Heart left ventricle (tissue), 16 donors: ENCODE measurements around the gene ISCU. TPM values are rescaled to one million over a fixed set of nuclear protein-coding genes. Genes with fewer than 3 reads are reported as not detected.

Experiments used
- ATAC-seq, 4 donors: fragments of 200-7000 bp; cut with Tn5 transposase; one replicate each; pipeline ENCODE4 v1.9.1; 2020 to 2022; ENCODE audit warnings: moderate library complexity in 4 of 4, mild to moderate bottlenecking in 3 of 4, moderate number of reproducible peaks in 1 of 4
- DNase-seq, 5 donors: peaks; one replicate each; pipeline ENCODE4 v3.0.0-alpha.2; 2020
- H3K27ac ChIP-seq, 12 donors: fragments of 200-600 bp; sonication (generic) in 4 of 12; one replicate each; pipeline versions ENCODE4 v1.5.0 to v1.8.0; 2016 to 2022; ENCODE audit warnings: mild to moderate bottlenecking in 2 of 12
- H3K27me3 ChIP-seq, 9 donors: fragments of 200-600 bp; sonication (generic) in 2 of 9; one replicate each; pipeline versions ENCODE4 v1.5.1 to v1.8.0; 2016 to 2022; ENCODE audit warnings: mild to moderate bottlenecking in 3 of 9
- H3K36me3 ChIP-seq, 9 donors: fragments of 200-600 bp; sonication (generic) in 2 of 9; one replicate each; pipeline versions ENCODE4 v1.5.0 to v1.8.0; 2018 to 2022; ENCODE audit warnings: mild to moderate bottlenecking in 2 of 9
- H3K4me1 ChIP-seq, 12 donors: fragments of 200-600 bp; sonication (generic) in 4 of 12; one replicate each; pipeline versions ENCODE4 v1.5.0 to v1.8.0; 2016 to 2022; ENCODE audit warnings: mild to moderate bottlenecking in 3 of 12
- H3K4me3 ChIP-seq, 12 donors: fragments of 200-600 bp; sonication (generic) in 4 of 12; one replicate each; pipeline versions ENCODE4 v1.5.0 to v1.8.0; 2017 to 2022; ENCODE audit warnings: mild to moderate bottlenecking in 9 of 12, moderate library complexity in 4 of 12
- H3K9me3 ChIP-seq, 12 donors: fragments of 200-600 bp; sonication (generic) in 4 of 12; one replicate each; pipeline versions ENCODE4 v1.5.0 to v1.8.0; 2016 to 2022; ENCODE audit warnings: mild to moderate bottlenecking in 1 of 12
- POLR2A ChIP-seq, 2 donors: fragments of 450-650 bp; IDR thresholded peaks; one replicate each; pipeline ENCODE4 v1.6.1; 2017; ENCODE audit warnings: antibody characterized with exemption in 2 of 2, mild to moderate bottlenecking in 2 of 2, moderate library complexity in 2 of 2
- WGBS, 4 donors: extraction: QIAGEN DNeasy Blood & Tissue Kit in 2 of 4; methylation state at CpG; one replicate each; pipeline versions ENCODE4 v1.1.5 to v1.1.7; 2013 to 2018; 5-methylcytosine and 5-hydroxymethylcytosine counted together
- intact Hi-C, 10 donors: fragments of 100-400 bp; cut with DNase I; formaldehyde crosslinking; loops; one replicate each; pipeline versions ENCODE4 v1.11.1 to v1.14.2; 2022
- polyA plus RNA-seq, 2 donors: library from polyadenylated mRNA; stranded (reverse); fragments of 200-250 nt; gene quantifications; one replicate each; pipeline ENCODE4 v1.2.3, GENCODE V29; 2013
- total RNA-seq, 9 donors: library from RNA; depleted of rRNA in 2 of 9; stranded (reverse); fragments of >200 nt in 2 of 9; fragmentation: NEBNext Ultra II Directional in 3 of 9; extraction: Animal tissue kit (Norgen Biotek cat#: 25700) in 3 of 9; gene quantifications; one replicate each; pipeline versions ENCODE4 v1.1.0 to v1.2.4, GENCODE V29; 2016 to 2023
- TF ChIP-seq, protein P1 (sequence below), 12 donors: fragments of 200-600 bp; sonication (generic) in 4 of 12; IDR thresholded peaks; one replicate each; pipeline versions ENCODE4 v1.5.0 to v1.8.0; 2018 to 2022; ENCODE audit warnings: antibody characterized with exemption in 12 of 12, mild to moderate bottlenecking in 5 of 12
- donor health status: ischemic (EF 13 %, LVEDD 7.1; RV severe dilation, severe dysfunction).
- donor health status: healthy with polysubstance abuse.
- donor health status: DM: no; HTN: yes; CAD: no.
- donor health status: DM: no; HTN: no; CAD: no.
- donor health status: ischemic (EF 25% LVEDD 6.9; RV normal size, moderate dysfunction).
- donor health status: ischemic (EF 25% LVEDD 5.7; RV mildly dilated, moderate dysfunction).
- donor health status: healthy.
- donor health status: DM: yes; HTN: yes; CAD: no.
- donor health status: ischemic (EF 35%, LVEDD 5.7; RV mildly dilated, moderate dysfunction).
- donor health status: nonischemic (EF 11% LVEDD 7.7; RV severe dilation, severe dysfunction).
- donor health status: DM: yes; HTN: yes; CAD: no.
- donor health status: PGD.
- donor health status: ischemic (EF 29% LVEDD 5.4; RV normal size, mild dysfunction).
- donor health status: nonischemic (EF 23%, LVEDD 6.1; RV moderate dilation, normal function).

The ISCU gene
- total and polyA plus RNA-seq, 11 donors, result 203 to 632 (median 462) TPM

- no peak overlapping the region for H3K27ac ChIP-seq
- no peaks in the 10 kb centered on the region for H3K9me3 ChIP-seq
- intact Hi-C loops, result loop anchor here in 1 of 10 donors (10.0 kb wide), 1 partner anchor 431 kb away; no protein-coding TSS in a partner anchor
- no peaks in the 10 kb centered on the region for H3K27me3 ChIP-seq
- TF ChIP-seq POLR2A (IDR thresholded peaks at IDR 0.05), result no peak
- TF ChIP-seq, protein P1, sequence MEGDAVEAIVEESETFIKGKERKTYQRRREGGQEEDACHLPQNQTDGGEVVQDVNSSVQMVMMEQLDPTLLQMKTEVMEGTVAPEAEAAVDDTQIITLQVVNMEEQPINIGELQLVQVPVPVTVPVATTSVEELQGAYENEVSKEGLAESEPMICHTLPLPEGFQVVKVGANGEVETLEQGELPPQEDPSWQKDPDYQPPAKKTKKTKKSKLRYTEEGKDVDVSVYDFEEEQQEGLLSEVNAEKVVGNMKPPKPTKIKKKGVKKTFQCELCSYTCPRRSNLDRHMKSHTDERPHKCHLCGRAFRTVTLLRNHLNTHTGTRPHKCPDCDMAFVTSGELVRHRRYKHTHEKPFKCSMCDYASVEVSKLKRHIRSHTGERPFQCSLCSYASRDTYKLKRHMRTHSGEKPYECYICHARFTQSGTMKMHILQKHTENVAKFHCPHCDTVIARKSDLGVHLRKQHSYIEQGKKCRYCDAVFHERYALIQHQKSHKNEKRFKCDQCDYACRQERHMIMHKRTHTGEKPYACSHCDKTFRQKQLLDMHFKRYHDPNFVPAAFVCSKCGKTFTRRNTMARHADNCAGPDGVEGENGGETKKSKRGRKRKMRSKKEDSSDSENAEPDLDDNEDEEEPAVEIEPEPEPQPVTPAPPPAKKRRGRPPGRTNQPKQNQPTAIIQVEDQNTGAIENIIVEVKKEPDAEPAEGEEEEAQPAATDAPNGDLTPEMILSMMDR (IDR thresholded peaks at IDR 0.05), result no peak
- no peaks in the 10 kb centered on the region for H3K36me3 ChIP-seq
- no peak overlapping the region for H3K4me3 ChIP-seq
- WGBS, 4 donors, result 87 to 100% (median 97%) methylated on average over 4 of the region's 4 CpGs
- no peak for DNase-seq
- no peak for ATAC-seq
- peaks cover 0 to 17% (median 9%) of the 10 kb centered on the region in 12 donors for H3K4me1 ChIP-seq
Measured at GRCh38 chr12:108605690-108606406, 43.5 kb downstream of the ISCU start.

GRCh38 chr12:108606492-108606891 is 44.1 kb downstream of the ISCU start:
- TF ChIP-seq, protein P1 (IDR thresholded peaks at IDR 0.05), result no peak
- TF ChIP-seq POLR2A (IDR thresholded peaks at IDR 0.05), result no peak
- ATAC-seq, result no peak

GRCh38 chr12:108607981-108608600 is 45.7 kb downstream of the ISCU start:
- no peak overlapping the region for H3K27ac ChIP-seq
- DNase-seq (no peak), ATAC-seq (no peak)
- no peaks in the 10 kb centered on the region for H3K27me3 ChIP-seq
- intact Hi-C loops, result loop anchor here in 1 of 10 donors (10.0 kb wide), 1 partner anchor 433 kb away; no protein-coding TSS in a partner anchor
- WGBS, 4 donors, result 88 to 96% (median 92%) methylated on average over 10 of the region's 10 CpGs
- H3K36me3 ChIP-seq, result no peaks in the 10 kb centered on the region
- peaks cover 0 to 17% (median 11%) of the 10 kb centered on the region in 12 donors for H3K4me1 ChIP-seq
- no peaks in the 10 kb centered on the region for H3K9me3 ChIP-seq
- TF ChIP-seq, protein P1 (IDR thresholded peaks at IDR 0.05), result no peak
- no peak for TF ChIP-seq POLR2A (IDR thresholded peaks at IDR 0.05)
- H3K4me3 ChIP-seq, result no peak overlapping the region

More at GRCh38 chr12:108606492-108606891, 44.1 kb downstream of the ISCU start:
- no peak for DNase-seq
- H3K36me3 ChIP-seq, result no peaks in the 10 kb centered on the region
- H3K27me3 ChIP-seq, result no peaks in the 10 kb centered on the region
- H3K4me1 ChIP-seq, result peaks cover 0 to 17% (median 9%) of the 10 kb centered on the region in 12 donors
- no peaks in the 10 kb centered on the region for H3K9me3 ChIP-seq
- WGBS, 4 donors, result 72 to 75% (median 74%) methylated on average over 9 of the region's 9 CpGs
- no peak overlapping the region for H3K4me3 ChIP-seq
- intact Hi-C loops, result loop anchor here in 1 of 10 donors (10.0 kb wide), 1 partner anchor 432 kb away; no protein-coding TSS in a partner anchor
- H3K27ac ChIP-seq, result no peak overlapping the region

GRCh38 chr12:108608616-108609015 is 46.2 kb downstream of the ISCU start:
- intact Hi-C loops, result loop anchor here in 1 of 10 donors (10.0 kb wide), 1 partner anchor 434 kb away; no protein-coding TSS in a partner anchor
- TF ChIP-seq, protein P1 (IDR thresholded peaks at IDR 0.05), result no peak
- TF ChIP-seq POLR2A (IDR thresholded peaks at IDR 0.05), result no peak
- no peak for DNase-seq
- H3K27me3 ChIP-seq, result no peaks in the 10 kb centered on the region
- no peak for ATAC-seq
- H3K9me3 ChIP-seq, result no peaks in the 10 kb centered on the region
- peaks cover 0 to 18% (median 11%) of the 10 kb centered on the region in 12 donors for H3K4me1 ChIP-seq
- H3K4me3 ChIP-seq, result no peak overlapping the region
- no peak overlapping the region for H3K27ac ChIP-seq
- no peaks in the 10 kb centered on the region for H3K36me3 ChIP-seq
- 79 to 92% (median 82%) methylated on average over 5 of the region's 5 CpGs for WGBS, 4 donors
